ENCODE data around the gene OVOL2. TPM values are rescaled to one million over a fixed set of nuclear protein-coding genes. Genes with fewer than 3 reads are reported as not detected.

The OVOL2 gene
- total RNA-seq, 1 experiment from 2014 or later, result not detected

DNA sequence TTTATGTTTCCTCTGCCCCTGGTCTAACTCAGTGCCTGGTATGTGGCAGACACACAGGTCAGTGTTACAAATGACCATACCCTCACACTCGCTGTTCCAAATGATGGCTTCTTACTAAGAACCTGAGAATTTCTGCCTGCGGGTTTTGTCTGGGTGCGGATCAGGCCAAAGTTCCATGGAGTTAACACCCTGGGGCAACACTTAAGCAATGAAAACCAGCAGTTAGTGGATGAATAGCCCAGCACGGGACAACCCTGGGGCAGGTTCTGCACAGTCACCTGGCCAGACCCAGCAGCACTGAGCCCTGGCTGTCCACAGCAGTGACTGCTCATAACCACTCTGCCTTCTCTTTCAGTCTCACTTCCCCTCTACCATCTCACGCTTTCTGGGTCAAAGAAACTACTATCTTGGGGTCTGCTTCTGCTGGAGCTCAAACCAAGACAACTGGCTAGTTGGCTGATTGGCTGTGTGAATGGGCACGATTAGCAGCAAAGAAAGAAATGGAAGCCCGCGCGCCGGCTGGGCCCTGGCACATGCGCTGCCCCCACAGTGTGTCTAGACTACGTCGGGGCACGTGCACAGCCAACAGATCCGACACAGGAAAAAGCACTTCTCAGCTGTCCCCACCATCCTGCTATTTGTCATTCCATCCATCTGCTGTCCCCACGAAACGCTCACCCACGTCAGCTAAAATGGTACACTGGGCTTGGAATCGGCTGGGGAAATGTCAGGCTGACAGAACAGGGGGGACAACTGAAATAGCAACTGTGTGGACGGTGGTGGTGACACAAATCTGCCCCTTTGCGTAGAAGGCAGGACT, 52.3 kb downstream of the OVOL2 start:
- DNase-seq (ENCODE audit: low spot score), result no peak
- Histone ChIP-seq H3K4me3 (ENCODE audit: low read depth, low read length, poor library complexity, severe bottlenecking) (no peak overlapping the region), H3K36me3 (ENCODE audit: insufficient read depth, low read length, poor library complexity, severe bottlenecking) (no peaks in the 10 kb centered on the region), H3K4me1 (ENCODE audit: insufficient read depth, low read length, poor library complexity, severe bottlenecking) (no peaks in the 10 kb centered on the region), H3K27me3 (replicated peaks; ENCODE audit: insufficient read depth, low read depth, low read length, poor library complexity) (no peaks in the 10 kb centered on the region), H3K27ac (ENCODE audit: low read depth, low read length, poor library complexity, severe bottlenecking) (no peak overlapping the region), H3K9me3 (ENCODE audit: low read depth, low read length, poor library complexity, severe bottlenecking) (no peaks in the 10 kb centered on the region)
- POLR2A ChIA-PET (ENCODE audit: low non-redundant PET), result no interaction called here
- BruUV-seq (replicated peaks), result no TSS peak
- intact Hi-C loops (cut with micrococcal nuclease; ENCODE audit: unreplicated experiment), result no loop called here
- TF ChIP-seq, protein P1, sequence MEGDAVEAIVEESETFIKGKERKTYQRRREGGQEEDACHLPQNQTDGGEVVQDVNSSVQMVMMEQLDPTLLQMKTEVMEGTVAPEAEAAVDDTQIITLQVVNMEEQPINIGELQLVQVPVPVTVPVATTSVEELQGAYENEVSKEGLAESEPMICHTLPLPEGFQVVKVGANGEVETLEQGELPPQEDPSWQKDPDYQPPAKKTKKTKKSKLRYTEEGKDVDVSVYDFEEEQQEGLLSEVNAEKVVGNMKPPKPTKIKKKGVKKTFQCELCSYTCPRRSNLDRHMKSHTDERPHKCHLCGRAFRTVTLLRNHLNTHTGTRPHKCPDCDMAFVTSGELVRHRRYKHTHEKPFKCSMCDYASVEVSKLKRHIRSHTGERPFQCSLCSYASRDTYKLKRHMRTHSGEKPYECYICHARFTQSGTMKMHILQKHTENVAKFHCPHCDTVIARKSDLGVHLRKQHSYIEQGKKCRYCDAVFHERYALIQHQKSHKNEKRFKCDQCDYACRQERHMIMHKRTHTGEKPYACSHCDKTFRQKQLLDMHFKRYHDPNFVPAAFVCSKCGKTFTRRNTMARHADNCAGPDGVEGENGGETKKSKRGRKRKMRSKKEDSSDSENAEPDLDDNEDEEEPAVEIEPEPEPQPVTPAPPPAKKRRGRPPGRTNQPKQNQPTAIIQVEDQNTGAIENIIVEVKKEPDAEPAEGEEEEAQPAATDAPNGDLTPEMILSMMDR (conservative IDR thresholded peaks at IDR 0.05; ENCODE audit: low read depth, low read length), result no peak
- no peak for TF ChIP-seq EZH2 (IDR thresholded peaks at IDR 0.05; ENCODE audit: borderline replicate concordance, low read depth, low read length, poor library complexity, severe bottlenecking)
- CTCF ChIA-PET, result no interaction called here

DNA sequence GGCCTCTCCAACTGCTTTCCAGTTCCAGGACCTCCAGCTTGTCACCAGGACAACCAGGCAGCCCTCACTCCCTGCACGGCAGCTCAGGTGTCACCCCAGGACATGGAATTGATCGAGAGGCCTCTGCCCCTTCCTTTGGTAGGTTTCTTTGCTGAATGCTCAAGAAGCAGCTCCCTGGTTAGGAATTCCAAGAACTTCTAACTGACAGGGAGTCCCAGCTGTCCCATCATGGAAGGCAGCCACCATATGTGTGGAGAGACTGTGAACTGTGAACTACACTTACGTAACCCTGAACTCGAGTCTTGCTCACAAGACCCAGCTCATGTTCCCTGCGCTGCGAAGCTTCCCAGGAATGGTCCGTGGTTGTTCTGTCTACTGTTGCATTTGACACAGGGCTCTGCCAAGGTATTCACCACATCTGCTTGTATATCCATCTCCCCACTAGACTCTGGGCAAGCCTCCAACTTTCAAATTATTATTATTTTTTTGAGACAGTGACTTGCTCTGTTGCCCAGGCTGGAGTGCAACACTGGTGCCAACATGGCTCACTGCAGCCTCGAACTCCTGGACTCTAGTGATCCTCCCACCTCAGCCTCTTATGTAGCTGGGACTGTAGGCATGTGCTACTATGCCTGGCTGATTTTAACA, 53.2 kb downstream of the OVOL2 start:
- intact Hi-C loops (cut with micrococcal nuclease; ENCODE audit: unreplicated experiment), result no loop called here
- ChIA-PET POLR2A (ENCODE audit: low non-redundant PET) (no interaction called here), CTCF (no interaction called here)
- H3K27me3 ChIP-seq (replicated peaks; ENCODE audit: insufficient read depth, low read depth, low read length, poor library complexity), result no peaks in the 10 kb centered on the region
- no TSS peak for BruUV-seq (replicated peaks)
- no peak overlapping the region for H3K4me3 ChIP-seq (ENCODE audit: low read depth, low read length, poor library complexity, severe bottlenecking)
- H3K36me3 ChIP-seq (ENCODE audit: insufficient read depth, low read length, poor library complexity, severe bottlenecking), result no peaks in the 10 kb centered on the region
- DNase-seq (ENCODE audit: low spot score), result no peak
- TF ChIP-seq, protein P1 (conservative IDR thresholded peaks at IDR 0.05; ENCODE audit: low read depth, low read length), result no peak
- TF ChIP-seq EZH2 (IDR thresholded peaks at IDR 0.05; ENCODE audit: borderline replicate concordance, low read depth, low read length, poor library complexity, severe bottlenecking), result no peak
- no peaks in the 10 kb centered on the region for H3K9me3 ChIP-seq (ENCODE audit: low read depth, low read length, poor library complexity, severe bottlenecking)
- no peak overlapping the region for H3K27ac ChIP-seq (ENCODE audit: low read depth, low read length, poor library complexity, severe bottlenecking)
- H3K4me1 ChIP-seq (ENCODE audit: insufficient read depth, low read length, poor library complexity, severe bottlenecking), result no peaks in the 10 kb centered on the region

DNA sequence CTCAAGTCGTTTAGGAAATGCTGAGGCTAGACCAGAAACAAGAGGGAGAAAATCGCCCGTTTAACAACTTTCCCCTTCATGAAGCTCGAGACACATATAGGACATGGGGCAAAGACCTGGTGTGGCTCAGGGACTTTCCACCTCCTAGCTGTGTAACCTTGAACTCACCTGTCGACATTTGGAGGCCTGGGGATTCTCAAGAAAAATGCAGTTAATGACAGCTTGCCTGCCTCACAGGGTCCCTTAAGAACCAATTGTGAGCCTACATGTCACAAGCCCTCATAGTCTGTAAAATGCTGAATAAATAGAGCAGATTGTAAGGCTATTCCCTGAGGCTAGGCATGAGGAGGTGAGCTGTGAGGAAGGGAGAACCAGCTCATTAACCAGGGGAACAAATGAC, 53.8 kb downstream of the OVOL2 start:
- BruUV-seq (replicated peaks), result no TSS peak
- no peak for TF ChIP-seq EZH2 (IDR thresholded peaks at IDR 0.05; ENCODE audit: borderline replicate concordance, low read depth, low read length, poor library complexity, severe bottlenecking)
- TF ChIP-seq, protein P1 (conservative IDR thresholded peaks at IDR 0.05; ENCODE audit: low read depth, low read length), result no peak
- DNase-seq (ENCODE audit: low spot score), result no peak
- no peaks in the 10 kb centered on the region for H3K9me3 ChIP-seq (ENCODE audit: low read depth, low read length, poor library complexity, severe bottlenecking)
- no peaks in the 10 kb centered on the region for H3K36me3 ChIP-seq (ENCODE audit: insufficient read depth, low read length, poor library complexity, severe bottlenecking)
- POLR2A ChIA-PET (ENCODE audit: low non-redundant PET), result no interaction called here
- H3K27me3 ChIP-seq (replicated peaks; ENCODE audit: insufficient read depth, low read depth, low read length, poor library complexity), result no peaks in the 10 kb centered on the region
- CTCF ChIA-PET, result no interaction called here
- no peak overlapping the region for H3K4me3 ChIP-seq (ENCODE audit: low read depth, low read length, poor library complexity, severe bottlenecking)
- H3K4me1 ChIP-seq (ENCODE audit: insufficient read depth, low read length, poor library complexity, severe bottlenecking), result no peaks in the 10 kb centered on the region
- intact Hi-C loops (cut with micrococcal nuclease; ENCODE audit: unreplicated experiment), result no loop called here
- H3K27ac ChIP-seq (ENCODE audit: low read depth, low read length, poor library complexity, severe bottlenecking), result no peak overlapping the region
